ENCODE measurements around the gene YEATS4.

- TF ChIP-seq EZH2 (IDR thresholded peaks at IDR 0.05; ENCODE audit: insufficient read depth, poor library complexity, severe bottlenecking) = no peak
- no peak for TF ChIP-seq EZH2phosphoT487 (IDR thresholded peaks at IDR 0.05; ENCODE audit: insufficient read depth, low read depth)
Measured at GRCh38 chr12:69331909-69332684, 27.4 kb upstream of the YEATS4 start.
